Measurements from ENCODE around the gene YWHAQ.

- no peak for TF ChIP-seq CTCF (IDR thresholded peaks at IDR 0.05)
- no peak for TF ChIP-seq EP300 (IDR thresholded peaks at IDR 0.05)
Observed at GRCh38 chr2:9535177-9535576, 95.6 kb downstream of the YWHAQ start.
